ENCODE data around the gene IRAK2.
"Not testable (repeated sequence)": the region's sequence is repeated elsewhere in the genome, so short reads cannot be mapped to it uniquely, and the experiment has no call there.

Gene IRAK2, protein sequence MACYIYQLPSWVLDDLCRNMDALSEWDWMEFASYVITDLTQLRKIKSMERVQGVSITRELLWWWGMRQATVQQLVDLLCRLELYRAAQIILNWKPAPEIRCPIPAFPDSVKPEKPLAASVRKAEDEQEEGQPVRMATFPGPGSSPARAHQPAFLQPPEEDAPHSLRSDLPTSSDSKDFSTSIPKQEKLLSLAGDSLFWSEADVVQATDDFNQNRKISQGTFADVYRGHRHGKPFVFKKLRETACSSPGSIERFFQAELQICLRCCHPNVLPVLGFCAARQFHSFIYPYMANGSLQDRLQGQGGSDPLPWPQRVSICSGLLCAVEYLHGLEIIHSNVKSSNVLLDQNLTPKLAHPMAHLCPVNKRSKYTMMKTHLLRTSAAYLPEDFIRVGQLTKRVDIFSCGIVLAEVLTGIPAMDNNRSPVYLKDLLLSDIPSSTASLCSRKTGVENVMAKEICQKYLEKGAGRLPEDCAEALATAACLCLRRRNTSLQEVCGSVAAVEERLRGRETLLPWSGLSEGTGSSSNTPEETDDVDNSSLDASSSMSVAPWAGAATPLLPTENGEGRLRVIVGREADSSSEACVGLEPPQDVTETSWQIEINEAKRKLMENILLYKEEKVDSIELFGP

DNA sequence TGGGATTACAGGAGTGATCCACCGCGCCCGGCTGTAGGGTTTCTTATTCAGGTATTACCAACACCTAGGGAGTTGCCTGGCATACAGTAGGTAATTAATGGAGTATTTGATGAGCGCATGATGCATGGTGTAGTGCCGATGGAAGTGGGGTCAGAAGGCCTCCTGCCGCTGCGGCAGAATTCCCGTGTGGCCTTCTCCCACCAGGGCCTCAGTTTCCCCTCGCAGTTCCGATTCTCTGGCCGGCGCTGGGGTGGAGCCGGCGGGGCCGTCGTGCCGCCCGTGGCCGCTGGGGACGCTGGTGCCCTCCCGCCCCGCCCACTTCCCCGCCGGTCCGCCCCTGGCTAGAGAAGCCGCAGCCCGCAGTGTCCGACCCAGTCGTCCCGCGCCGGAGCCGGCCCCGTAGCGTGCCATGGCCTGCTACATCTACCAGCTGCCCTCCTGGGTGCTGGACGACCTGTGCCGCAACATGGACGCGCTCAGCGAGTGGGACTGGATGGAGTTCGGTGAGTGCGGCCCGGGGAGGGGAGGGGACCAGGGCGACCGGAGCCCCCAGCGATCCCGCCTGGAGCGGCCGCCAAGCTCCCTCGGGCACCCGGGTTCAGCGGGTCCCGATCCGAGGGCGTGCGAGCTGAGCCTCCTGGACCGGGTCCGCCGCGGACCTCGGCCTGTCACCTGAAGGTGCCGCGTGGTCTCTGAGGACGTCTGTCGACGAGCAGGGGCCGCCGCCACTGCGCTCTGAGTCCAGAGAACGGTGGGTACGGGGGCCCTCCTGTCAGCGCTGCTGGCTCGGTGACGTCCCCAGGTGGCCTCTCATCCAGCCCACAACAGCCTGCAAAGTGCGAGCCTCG is at the start of gene IRAK2:
TSS of gene IRAK2 (plus strand) at position 374 of the 848 bp plus-strand sequence. CDS start at position 410, 36 bp downstream.
- no peak for FAIRE-seq

DNA sequence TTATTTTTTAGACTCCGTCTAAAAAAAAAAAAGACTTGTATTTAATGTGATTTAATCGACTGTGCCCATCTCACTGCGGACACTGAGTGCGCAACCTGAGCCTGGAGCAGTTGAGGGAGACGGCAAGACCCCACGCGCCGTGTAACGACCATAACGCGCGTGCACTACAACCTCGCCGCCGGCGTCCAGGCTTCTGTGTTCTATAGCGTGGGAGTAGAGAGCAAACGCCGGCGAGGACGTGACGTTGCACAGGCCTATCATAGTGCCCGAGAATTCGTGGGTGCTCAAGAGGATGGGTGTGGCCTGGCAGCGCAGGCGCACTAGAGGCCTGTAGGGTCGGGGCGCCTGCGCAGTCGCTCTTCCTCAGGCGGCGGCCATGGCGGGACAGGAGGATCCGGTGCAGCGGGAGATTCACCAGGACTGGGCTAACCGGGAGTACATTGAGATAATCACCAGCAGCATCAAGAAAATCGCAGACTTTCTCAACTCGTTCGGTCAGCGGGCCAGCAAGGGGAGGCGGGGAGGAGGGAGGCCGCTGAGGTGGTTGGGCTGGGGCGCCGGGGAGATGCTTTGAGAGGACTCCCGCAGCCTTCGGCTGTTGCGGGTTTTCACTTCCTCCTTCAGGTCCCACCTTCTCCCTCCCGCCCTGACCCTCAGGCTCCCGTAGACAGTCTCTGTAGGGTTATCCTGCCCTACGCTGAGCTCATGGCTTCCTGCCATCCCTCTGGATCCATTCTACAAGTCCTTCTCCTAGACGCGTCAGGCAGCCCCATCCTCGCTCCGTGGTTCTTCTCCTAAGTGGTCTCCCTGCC is 49.2 kb upstream of the IRAK2 start, which contains the start of gene BRK1:
TSS of gene BRK1 (plus strand) at position 350 of the 812 bp plus-strand sequence. CDS start at position 377, 27 bp downstream.
- peak; percentile 95 for FAIRE-seq

DNA sequence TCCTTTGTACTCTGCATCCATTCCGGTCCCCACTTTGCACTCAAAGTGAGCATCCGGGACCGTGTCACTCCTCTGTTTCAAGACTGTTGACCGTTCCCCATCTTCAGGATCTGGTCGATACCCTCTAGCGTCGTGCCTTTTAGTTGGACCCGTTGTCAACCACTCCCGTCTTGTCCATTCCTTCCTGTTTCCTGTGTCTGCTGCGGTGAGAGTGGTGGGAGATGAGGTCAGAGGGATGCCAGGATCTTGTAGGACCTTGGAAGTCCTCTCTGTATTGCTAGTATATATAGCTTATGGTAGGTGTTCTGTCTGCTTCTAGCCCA is 48.6 kb upstream of the IRAK2 start:
- no peak for FAIRE-seq

DNA sequence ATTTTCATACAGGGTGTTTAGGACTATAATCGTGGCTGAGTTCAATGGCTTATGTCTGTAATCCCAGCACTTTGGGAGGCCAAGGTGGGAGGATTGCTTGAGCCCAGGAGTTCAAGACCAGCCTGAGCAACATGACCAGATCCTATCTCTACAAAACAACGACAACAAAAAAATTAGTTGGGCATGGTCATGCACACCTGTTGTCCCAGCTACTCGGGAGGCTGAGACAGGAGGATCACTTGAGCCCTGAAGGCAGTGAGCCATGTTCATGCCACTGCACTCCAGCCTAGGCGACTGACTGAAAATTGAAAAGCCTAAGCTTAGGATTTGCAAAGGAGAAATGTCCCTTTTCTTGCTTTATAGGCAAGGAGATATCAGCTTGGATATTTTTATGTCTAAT is 47.8 kb upstream of the IRAK2 start:
- no peak for FAIRE-seq

DNA sequence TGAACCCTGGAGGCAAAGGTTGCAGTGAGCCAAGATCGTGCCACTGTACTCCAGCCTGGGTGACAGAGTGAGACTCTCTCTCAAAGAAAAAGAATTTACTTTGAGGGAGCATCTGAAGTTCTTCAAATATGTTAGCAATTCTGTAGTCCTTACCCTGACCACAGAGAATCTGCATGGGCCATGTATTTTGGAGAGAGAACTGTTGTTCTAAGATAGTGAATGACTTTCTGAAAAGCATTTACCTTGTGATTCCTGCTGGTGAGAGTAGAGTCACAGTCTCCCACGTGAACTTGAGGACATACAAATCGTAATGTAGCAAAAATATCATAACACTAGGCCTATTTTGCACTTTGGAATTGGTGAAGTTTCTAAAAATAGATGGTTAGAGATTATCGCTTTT is 45.3 kb upstream of the IRAK2 start:
- no peak for FAIRE-seq

DNA sequence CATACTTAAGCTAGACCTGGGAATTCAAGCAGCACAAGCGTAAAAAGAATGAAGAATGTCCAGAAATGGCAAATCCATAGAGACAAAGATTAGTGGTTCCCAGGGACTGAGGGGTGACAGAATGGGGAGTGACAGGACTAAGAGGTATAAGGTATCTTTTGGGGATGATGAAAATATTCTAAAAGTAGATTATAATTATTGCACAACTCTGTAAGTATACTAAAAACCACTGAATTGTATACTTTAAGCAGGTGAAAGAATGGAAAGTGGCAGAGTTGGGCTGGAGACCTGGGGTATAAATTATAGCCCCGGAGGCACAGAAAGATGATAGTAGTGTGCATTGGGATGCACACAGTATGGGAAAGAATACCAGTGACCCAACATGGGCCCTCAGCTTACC is 43.7 kb upstream of the IRAK2 start:
- no peak for FAIRE-seq

DNA sequence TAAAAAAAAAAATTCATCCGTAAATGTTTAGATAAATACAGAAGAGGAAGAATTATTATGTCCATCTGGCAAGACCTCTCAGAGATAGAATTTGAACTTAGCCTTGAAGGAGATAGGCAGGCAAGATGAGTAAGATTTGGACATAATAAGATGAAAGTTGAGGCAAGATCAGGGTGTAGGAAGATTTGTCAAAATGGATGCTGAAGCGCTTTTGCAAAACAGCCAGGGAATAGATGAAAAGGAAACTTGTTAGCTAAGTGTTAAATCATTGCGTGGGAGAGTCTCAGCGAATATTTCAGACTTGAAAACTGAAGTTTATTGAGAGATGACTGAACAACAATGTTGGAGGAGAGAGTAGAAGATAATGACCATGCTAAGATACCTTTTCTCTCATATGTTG is 42.0 kb upstream of the IRAK2 start:
- no peak for FAIRE-seq

DNA sequence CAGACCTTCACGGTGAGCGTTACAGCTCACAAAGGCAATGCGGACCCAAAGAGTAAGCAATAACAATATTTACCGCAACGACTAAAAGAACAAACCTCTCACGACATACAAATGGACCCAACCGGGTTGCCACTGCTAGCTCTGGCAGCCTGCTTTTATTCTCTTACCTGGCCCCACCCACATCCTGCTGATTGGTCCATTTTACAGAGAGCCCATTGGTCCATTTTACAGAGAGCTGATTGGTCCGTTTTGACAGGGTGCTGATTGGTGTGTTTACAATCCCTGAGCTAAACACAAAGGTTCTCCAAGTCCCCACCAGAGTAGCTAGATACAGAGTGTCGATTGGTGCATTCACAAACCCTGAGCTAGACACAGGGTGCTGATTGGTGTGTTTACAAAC is 28.8 kb upstream of the IRAK2 start:
- FAIRE-seq, result not testable (repeated sequence)

DNA sequence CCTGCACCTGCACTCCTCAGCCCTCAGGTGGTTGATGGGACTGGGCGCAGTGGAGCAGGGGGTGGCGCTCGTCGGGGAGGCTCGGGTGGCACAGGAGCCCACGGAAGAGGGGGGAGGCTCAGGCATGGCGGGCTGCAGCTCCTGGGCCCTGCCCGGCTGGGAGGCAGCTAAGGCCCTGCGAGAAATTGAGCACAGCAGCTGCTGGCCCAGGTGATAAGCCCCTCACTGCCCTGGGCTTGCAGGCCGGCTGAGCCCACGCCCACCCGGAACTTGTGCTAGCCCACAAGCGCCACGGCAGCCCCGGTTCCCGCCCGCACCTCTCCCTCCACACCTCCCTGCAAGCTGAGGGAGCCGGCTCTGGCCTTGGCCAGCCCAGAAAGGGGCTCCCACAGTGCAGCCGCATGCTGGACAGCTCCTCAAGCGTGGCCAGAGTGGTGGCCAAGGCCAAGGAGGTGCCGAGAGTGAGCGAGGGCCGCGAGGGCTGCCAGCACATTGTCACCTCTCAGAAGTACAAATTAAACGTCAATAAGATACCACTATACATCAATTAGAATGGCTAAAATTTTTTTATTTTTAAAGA is 28.2 kb upstream of the IRAK2 start:
- no peak for FAIRE-seq

DNA sequence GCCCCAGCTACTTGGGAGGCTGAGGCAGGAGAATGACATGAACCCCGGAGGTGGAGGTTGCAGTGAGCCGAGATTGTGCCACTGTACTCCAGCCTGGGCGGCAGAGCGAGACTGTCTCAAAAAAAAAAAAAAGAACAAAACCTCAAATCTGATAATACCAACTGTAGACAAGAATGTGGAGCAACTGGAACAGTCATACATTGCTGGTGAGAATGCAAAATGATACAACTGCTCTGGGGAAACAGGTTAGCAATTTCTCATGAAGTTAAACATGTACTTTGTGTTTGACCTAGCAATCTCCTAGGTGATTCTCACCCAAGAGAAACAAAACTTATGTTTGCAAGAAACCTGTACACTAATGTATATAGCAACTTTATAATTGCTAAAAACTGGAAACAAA is 27.5 kb upstream of the IRAK2 start:
- no peak for FAIRE-seq

DNA sequence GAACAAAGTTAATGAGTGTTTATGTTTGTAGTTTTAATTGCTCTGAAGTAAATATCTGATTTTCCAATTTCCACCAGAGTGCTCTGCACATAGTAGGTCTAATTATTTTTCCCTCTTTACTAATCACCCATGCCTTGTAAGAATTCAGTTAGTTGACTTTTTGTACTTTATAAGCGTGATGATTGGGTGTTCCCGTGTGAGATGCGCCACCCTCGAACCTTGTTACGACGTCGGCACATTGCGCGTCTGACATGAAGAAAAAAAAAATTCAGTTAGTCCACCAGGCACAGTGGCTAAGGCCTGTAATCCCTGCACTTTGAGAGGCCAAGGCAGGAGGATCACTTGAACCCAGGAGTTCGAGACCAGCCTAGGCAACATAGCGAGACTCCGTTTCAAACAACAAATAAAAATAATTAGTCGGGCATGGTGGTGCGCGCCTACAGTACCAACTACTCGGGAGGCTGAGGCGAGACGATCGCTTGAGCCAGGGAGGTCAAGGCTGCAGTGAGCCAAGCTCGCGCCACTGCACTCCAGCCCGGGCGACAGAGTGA is 23.6 kb upstream of the IRAK2 start:
- no peak for FAIRE-seq

DNA sequence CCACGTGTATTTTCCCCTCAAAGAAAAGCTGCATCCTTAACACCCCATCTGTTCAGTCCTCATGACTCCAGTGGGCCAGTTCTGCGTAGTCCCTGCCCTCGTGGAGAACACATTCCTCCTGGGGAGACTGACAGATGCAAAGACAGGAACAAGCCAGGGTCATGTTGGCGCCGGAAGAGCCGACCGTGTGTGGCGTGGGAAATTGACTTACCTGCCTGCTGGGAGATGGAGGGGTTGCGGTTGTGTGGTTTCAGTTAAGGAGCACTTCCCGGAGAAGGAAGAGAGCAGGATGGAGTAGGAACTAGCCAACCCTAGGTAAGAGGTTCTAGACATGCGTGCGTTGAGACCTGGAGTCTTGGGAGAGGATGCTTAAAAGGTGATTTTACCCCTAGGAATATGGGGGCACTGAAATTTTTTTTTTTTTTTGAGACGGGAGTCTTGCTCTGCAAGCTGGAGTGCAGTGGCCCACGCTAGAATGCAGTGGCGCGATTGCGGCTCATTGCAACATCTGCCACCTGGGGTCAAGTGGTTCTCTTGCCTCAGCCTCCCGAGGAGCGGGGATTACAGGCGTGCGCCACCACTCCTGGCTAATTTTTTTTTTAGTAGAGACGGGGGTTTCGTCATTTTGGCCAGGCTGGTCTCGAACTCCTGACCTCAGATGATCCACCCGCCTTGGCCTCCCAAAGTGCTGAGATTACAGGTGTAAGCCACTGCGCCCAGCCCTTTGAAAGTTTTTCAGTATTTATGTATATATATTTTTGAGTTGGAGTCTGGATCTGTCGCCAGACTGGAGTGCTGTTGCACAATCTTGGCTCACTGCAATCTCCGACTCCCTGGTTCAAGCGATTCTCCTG is 21.8 kb upstream of the IRAK2 start:
- FAIRE-seq, result no peak

DNA sequence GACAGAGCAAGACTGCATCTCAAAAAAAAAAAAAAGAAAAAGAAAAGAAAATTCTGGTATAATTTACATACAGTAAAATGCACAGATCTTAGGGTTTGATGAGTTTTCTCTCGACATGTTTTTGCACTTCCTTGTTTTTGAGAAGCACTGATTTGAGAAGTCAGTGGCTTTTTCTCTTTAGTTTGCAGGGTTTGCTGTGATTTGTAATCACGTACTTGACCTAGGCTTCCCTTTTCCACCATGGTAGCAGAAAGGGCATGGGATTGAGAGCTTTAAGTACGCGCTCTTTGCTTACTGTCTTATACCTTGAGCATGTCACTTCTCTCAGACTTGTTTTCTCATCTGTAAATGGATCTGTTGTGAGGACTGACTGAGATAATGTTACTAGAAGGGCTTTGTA is 19.0 kb upstream of the IRAK2 start:
- no peak for FAIRE-seq

DNA sequence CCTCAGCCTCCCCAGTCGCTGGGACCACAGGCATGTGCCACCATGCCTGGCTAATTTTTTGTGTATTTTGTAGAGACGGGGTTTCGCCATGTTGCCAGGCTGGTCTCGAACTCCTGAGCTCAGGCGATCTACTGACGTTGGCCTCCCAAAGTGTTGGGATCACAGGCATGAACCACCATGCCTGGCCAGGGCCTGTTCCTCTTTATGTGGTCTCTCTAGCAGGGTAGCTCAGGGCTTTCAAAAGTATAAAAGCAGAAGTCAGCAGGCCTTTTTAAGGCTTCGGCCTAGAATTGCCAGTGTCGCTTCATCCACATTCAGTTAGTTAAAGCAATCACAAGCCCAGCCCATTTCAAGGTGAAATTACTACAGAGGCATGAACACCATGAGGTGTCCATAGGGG is 15.5 kb upstream of the IRAK2 start:
- no peak for FAIRE-seq

DNA sequence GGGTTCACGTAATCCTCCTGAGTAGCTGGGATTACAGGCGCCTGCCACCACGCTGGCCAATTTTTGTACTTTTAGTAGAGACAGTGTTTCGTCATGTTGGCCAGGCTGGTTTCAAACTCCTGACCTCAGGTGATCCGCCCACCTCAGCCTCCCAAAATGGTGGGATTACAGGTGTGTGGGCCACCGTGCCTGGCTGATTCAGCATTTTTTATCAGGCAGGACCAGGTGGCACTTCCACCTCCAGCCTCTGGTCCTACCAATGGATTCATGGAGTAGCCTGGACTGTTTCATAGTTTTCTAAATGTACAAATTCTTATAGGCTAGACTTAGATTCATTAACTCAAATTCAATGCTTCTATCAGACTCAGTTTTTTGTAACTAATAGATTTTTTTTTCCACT is 13.7 kb upstream of the IRAK2 start:
- FAIRE-seq, result no peak

DNA sequence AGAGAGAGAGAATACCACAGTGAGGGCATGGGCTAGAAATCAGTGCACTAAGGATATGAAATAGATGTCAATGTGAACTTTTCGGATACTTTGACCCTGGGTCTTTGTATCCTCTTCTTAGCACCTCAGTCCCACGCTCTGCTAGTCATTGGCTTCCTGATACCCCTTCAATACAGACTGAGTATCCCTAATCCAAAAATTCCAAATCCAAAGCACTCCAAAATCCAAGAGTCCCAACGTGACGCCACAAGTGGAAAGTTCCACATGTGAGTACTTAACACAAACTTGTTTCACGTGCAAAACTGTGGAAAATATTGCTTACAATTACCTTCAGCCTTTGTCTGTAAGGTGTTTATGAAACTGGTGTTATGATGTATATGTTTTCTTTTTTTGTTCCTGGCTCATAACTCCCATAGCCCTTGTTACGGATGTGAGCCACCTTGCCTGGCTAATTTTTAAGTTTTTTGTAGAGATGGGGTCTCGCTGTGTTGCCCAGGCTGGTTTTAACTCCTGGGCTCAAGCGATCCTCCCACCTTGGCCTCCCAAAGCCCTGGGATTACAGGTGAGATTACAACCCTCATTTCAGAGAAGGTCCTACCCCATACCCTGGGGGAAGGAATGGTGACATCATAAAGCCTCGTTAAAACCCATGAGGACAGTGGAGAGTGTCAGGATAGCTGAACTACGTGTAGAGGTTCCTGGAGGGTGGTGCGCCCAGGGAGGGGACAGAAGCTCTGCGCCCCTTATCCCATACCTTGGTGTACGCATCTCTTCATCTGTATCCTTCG is 10.2 kb upstream of the IRAK2 start:
- FAIRE-seq, result no peak

DNA sequence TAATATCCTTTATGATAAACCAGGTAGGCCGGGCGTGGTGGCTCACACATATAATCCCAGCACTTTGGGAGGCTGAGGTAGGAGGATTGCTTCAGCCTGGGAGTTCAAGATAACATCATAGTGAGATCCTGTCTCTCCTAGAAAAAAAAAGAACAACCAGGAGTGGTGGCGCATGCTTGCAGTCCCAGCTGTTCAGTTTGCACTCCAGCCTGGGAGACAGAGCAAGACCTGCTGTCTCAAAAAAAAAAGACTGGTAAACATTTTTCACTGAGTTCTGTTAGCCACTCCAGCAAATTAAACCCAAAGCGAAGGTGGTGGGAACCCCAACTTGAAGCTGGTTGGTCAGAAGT is 9.6 kb upstream of the IRAK2 start:
- FAIRE-seq, result no peak

DNA sequence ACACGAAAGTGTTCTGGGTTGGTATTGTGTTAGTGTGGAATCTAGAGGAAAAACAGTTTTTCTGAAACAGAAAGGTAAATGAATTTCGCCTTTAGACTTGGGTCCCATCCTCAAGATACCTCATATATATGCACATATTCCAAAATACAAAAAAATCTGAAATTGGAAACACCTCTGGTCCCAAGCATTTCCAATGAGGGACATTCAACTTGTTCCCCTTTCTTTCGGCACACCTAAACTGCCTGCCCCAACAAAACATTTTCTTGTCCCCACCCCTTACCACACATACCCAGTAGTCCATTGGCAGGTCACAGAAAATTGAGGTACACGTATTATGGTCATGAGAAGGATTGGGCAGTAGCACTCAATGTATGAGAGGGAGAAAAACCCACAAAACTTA is 9.1 kb upstream of the IRAK2 start:
- no peak for FAIRE-seq

DNA sequence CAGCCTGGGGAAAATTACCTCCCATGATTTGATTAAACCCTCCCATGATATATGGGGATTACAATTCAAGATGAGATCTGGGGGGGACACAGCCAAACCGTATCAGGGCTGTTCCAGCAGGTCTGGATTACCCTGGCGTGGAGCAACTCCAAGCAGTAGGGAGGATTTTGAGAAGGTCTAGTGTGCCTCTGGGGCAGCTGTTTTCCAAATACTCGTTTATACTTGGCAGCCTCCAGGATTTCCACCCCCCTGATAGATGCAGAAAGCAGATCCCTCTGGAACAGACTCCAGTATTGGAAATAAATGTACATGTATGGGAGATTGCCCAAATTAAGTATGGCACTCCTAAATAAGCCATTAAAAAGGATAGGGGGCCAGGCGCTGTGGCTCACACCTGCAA is 7.7 kb upstream of the IRAK2 start:
- no peak for FAIRE-seq

DNA sequence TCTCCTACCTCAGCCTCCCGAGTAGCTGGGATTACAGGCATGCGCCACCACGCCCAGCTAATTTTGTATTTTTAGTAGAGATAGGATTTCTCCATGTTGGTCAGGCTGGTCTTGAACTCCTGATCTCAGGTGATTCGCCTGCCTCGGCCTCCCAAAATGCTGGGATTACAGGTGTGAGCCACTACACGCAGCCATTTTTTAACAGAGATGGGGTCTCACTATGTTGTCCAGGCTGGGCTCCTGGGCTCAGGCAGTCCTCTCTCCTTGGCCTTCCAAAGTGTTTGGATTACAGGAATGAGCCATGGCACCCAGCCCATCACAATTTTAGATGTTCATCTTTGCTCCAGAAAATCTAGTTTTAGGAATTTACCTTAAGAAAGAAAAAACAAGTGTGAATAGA is 6.2 kb upstream of the IRAK2 start:
- FAIRE-seq, result not testable (repeated sequence)

All from G401.6 (cell line).